Activated T-cell treated with anti-CD3 and anti-CD28 coated beads, Interleukin-2, amount 50 U/mL, for 1 hour (primary cell): ENCODE results near the gene ALG6.

Experiments
- DNase-seq: peaks from one replicate; pipeline ENCODE4 v3.0.0-alpha.2; 2020

ALG6 gene

GRCh38 chr1:63367215-63368103 lies at the start of gene ALG6:
ALG6 (plus strand) TSS chr1:63367627; CDS start chr1:63370978, 3,351 bp downstream.
- peak; percentile 94 for DNase-seq

DNA sequence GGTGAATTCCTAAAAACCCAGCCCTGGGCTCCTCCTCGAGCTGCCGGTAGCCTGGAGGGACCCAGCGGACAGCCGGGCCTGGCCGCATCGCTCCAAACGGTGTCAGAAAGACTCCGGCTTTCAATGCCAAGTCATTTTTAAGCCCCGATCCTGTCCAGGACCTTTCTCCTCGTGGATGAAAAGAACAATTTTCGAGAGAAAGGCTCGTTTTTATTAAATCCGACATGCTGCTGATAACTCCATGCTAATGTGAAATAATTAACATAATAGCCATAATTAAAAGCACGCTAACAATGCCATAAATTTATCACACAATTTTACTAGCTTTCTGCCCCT lies 49.6 kb upstream of the ALG6 start:
- DNase-seq = no peak

- no peak for DNase-seq
Observed at GRCh38 chr1:63318201-63318979, 49.0 kb upstream of the ALG6 start.

DNA sequence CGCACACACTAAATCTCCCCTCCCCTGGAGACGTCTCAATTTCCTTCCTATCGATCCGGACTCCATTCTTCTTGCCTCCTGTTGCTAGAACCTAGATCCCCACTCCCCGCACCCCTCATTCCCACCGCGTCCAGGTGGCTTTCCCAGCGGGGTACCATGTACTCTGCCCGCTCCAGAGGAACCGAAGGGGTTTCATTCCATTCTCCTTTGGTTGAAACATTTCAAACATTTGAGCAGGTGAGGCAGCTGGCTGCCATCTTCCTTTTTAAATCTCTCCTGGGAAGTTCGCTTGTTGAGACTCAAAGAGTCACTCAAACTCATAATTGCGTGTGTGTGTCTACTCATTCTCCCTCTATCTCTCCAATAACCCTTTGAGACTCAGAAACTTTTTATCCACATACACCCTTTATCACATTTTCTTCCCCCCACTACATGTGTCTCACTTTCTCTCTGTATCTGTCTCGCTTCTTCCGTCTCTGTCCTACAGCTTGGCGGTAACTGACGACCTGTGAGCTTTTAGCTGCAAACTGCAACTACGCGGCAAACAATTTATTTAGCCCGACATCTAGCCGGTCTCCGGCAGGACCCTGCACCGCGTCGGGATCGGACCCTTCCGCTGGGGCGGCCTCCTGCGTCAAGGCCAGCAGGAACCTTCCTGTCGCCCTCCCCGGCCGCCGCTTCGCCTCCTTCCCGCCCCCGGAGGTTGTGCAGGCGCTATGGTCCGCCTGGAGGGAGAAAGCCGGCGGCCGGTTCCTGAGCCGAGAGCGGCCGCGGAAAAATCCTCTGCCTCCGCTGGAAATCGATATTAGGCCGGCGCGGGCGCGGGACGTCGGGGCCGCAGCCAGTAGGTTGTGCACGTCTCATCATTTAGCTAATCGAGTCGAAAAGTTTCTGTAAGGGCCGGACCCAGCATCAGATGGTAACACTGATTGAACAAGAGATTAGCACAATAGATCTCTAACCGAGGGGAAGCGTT lies 48.1 kb upstream of the ALG6 start:
- DNase-seq = peak; percentile 23

GRCh38 chr1:63320022-63320721 lies 47.3 kb upstream of the ALG6 start:
- peak; percentile 29 for DNase-seq

DNA sequence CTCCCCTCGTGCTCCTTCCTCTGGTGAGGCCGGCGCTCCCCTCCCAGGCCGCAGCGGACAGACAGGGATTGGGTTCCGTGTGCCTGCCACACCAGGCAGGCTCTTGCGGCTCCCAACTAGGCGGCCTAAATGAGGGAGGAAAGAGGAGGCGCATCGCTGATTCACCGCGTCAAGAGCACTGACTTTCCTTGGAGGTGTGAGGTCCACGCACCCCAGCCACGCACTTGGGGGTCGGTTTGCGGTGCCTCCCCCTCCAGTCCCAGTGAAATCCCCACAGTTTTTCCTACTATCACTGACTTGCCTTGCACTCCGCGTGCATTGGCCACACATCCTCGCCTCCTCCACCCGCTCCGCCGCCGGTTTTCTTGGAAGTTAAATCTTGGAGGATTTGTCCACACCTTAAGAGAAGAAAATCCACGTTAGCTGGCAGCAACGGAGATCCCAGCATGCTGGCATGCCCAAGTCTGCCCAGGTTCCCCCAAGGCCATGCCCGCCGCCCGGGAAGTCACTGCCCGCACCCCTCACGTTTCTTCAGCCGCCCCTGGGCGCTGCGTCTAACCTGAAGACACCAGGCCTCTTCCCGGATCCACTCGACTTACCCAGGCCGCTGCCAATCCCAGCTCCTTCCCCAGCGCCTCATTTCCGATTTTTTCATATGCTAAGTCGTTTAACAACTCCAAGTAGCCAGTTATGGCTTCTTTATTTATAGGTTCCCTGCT lies 46.2 kb upstream of the ALG6 start:
- DNase-seq = peak; percentile 28

DNA sequence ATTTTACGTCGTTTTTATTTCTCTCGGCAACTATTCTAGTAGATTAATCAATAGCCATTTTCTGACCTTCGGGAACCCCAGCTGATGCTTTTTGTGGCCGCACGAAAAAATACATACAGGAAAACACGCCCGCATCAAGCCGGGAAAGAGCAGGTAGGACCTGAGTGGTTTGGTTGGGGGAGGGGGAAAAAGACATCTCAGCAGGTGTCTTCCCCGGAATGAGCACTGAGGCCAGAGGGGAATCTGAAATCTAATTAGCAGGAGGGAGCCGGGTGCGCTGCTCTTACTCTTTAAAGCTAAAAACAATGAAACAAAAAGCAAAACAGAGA lies 45.7 kb upstream of the ALG6 start:
- DNase-seq = peak; percentile 21

GRCh38 chr1:63322114-63322943 lies 45.1 kb upstream of the ALG6 start, which contains the start of gene FOXD3:
FOXD3 (plus strand) TSS chr1:63322567; CDS start chr1:63323059, 492 bp downstream.
- peak; percentile 51 for DNase-seq

- peak; percentile 66 for DNase-seq
Observed at GRCh38 chr1:63322944-63323864, 44.2 kb upstream of the ALG6 start.

- DNase-seq = peak; percentile 23
Observed at GRCh38 chr1:63323865-63324778, 43.3 kb upstream of the ALG6 start.

GRCh38 chr1:63324779-63325119 lies 42.7 kb upstream of the ALG6 start:
- DNase-seq = no peak

GRCh38 chr1:63325279-63325985 lies 42.0 kb upstream of the ALG6 start:
- no peak for DNase-seq

DNA sequence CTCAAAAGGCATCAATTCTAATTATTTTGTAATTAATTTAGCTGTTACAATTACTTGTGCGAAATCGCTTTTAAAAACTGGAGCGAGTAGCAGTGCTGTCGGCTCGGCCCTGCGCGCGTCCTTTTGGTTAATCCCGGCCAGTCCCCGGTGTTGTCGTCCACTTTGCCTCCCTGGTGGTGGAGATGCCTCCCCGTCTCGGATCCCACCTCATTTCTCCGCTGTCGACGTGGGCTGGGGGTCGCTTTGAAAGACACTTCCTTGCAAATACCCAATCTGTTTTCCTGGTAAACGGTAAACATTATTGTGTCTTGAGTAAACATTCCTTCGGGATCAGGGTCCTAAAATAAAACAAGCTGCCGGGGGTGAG lies 41.3 kb upstream of the ALG6 start:
- DNase-seq = no peak

DNA sequence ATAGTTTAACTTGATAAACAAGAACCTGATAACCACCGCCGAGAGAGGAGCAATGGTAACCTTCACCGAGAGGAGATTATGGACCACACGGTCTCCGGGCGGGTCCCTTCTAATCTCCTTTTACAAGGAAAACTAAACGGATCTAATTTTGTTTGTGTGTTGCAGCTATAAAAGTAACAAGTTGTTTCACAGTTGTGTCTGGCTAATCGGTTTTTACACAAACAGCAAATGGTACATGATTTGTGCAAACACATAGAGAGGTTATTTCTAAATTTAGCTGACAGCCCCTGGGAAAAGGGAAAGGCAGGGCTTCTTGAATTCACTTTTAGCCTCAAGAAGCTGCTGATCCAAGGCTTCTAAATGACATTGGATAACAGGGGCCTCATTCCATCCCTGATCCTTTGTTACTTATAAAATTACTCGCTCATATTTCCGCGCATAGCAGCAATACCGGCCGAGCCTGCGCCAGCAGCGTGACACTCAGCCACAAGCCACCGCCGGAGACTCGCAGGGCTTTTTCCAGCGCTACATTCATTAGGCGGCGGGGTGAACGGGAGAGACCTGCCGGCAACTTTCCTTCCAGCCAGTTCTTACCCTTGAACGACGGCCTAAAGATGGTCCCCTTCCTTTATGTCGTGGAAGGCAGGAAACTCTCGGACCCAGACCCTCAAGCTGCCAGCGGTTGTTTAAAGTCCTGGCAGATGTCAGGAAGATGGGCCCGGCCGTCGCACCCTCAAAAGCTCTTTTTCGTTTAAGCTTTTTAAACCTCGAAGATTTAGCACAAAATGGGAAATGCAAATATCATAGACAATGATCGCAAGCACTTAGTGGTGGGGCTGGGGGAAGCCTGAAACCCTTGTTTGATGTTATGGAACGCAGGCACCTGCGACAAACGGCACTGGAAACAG lies 40.7 kb upstream of the ALG6 start:
- no peak for DNase-seq

GRCh38 chr1:63327417-63328054 lies 39.9 kb upstream of the ALG6 start:
- DNase-seq = peak; percentile 40

DNA sequence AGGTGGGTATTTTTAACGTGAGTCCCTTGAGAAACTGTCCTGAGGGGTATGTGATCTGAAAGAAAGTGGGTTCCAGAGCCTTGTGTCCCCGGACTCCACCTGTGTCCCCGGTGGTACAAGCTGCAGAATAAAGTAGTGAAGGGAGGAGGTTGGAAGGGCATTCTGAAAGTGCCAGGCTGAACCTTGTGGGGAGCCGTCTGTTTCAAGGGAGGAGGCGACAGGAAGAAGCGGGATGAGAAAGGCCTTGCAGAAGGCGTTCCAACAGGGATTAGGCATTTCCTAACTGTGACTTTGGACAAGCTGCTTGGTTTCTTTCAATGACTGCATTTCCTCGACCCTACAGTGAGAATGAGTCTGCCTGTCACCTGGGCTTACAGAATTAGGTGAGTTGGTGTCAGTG lies 39.3 kb upstream of the ALG6 start:
- DNase-seq = no peak
